ENCODE results near the gene SSTR4.

SSTR4 gene

GRCh38 chr20:23086931-23087411 lies 51.9 kb downstream of the SSTR4 start:
- no peak for DNase-seq (ENCODE audit: low read depth in 2 of 2)

- no peak for DNase-seq (ENCODE audit: low read depth in 2 of 2)
Observed at GRCh38 chr20:23087587-23088251, 52.6 kb downstream of the SSTR4 start.

Measured in stimulated activated CD4-positive, alpha-beta T cell treated with anti-CD3 and anti-CD28 coated beads, Interleukin-1b, Interleukin-23, amount 100 ng/mL, for 1 hour (primary cell).